Measurements from ENCODE around the gene CAMTA1.

The CAMTA1 gene

GRCh38 chr1:7171168-7171567 is 385.9 kb downstream of the CAMTA1 start:
- no peak for DNase-seq (ENCODE audit: extremely low spot score)
- POLR2A ChIA-PET: no interaction called here
- TF ChIP-seq FOXA1 (IDR thresholded peaks at IDR 0.05): no peak
- TF ChIP-seq ZNF384 (IDR thresholded peaks at IDR 0.05): no peak
- TF ChIP-seq BHLHE40 (IDR thresholded peaks at IDR 0.05; ENCODE audit: borderline replicate concordance): no peak
- TF ChIP-seq ELF4 (IDR thresholded peaks at IDR 0.05): no peak
- no peak for TF ChIP-seq FOXK2 (IDR thresholded peaks at IDR 0.05)
- no peak for TF ChIP-seq FOXM1 (IDR thresholded peaks at IDR 0.05; ENCODE audit: borderline replicate concordance)
- TF ChIP-seq HDGF (IDR thresholded peaks at IDR 0.05; ENCODE audit: borderline replicate concordance): no peak
- TF ChIP-seq NFRKB (IDR thresholded peaks at IDR 0.05): no peak
- no peak for TF ChIP-seq ARNT (IDR thresholded peaks at IDR 0.05)
- no peak for TF ChIP-seq SUZ12 (IDR thresholded peaks at IDR 0.05)
- TF ChIP-seq CTBP1 (IDR thresholded peaks at IDR 0.05; ENCODE audit: borderline replicate concordance): no peak
- no peak for TF ChIP-seq PKNOX1 (IDR thresholded peaks at IDR 0.05)
- no peak for TF ChIP-seq LEF1 (IDR thresholded peaks at IDR 0.05; ENCODE audit: borderline replicate concordance)
- TF ChIP-seq SP1 (IDR thresholded peaks at IDR 0.05): no peak
- CTCF ChIA-PET: no interaction called here

- no peak for DNase-seq (ENCODE audit: extremely low spot score)
- TF ChIP-seq FOXM1 (IDR thresholded peaks at IDR 0.05; ENCODE audit: borderline replicate concordance) (no peak), L3MBTL2 (conservative IDR thresholded peaks at IDR 0.05) (no peak), LEF1 (IDR thresholded peaks at IDR 0.05; ENCODE audit: borderline replicate concordance) (no peak), FOXK2 (IDR thresholded peaks at IDR 0.05) (no peak), NFRKB (IDR thresholded peaks at IDR 0.05) (no peak), PKNOX1 (IDR thresholded peaks at IDR 0.05) (no peak), ELF4 (IDR thresholded peaks at IDR 0.05) (no peak), SUZ12 (IDR thresholded peaks at IDR 0.05) (no peak), ZNF384 (IDR thresholded peaks at IDR 0.05) (no peak), TARDBP (IDR thresholded peaks at IDR 0.05) (no peak), CTBP1 (IDR thresholded peaks at IDR 0.05; ENCODE audit: borderline replicate concordance) (no peak), BHLHE40 (IDR thresholded peaks at IDR 0.05; ENCODE audit: borderline replicate concordance) (no peak), HDGF (IDR thresholded peaks at IDR 0.05; ENCODE audit: borderline replicate concordance) (no peak)
- ChIA-PET CTCF (no interaction called here), POLR2A (no interaction called here)
These were observed 386.3 kb downstream of the CAMTA1 start for GRCh38 chr1:7171574-7171973.

DNA sequence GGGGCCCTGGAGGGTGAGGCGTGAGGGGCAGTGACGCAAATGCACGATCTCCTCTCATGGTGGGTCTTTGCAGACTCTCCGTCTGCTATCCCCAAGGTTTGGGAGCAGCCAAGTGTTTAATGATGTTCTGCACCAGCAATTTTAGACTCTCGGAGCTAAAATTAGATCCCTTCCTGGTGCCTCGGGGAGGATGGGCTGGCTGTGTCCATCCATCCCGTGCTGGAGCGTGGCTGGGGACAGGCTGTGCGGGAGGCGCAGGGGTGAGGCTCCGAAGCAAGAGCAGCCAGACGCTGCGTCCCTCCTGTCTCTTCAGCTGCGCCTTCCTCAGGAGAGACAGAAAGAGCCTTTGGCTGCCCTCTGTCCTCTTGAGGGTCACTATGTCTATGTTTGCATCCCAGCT is 387.6 kb downstream of the CAMTA1 start:
- POLR2A ChIA-PET: no interaction called here
- no peak for DNase-seq (ENCODE audit: extremely low spot score)
- TF ChIP-seq PKNOX1 (IDR thresholded peaks at IDR 0.05) (no peak), FOXM1 (IDR thresholded peaks at IDR 0.05; ENCODE audit: borderline replicate concordance) (no peak), TARDBP (IDR thresholded peaks at IDR 0.05) (no peak)
- CTCF ChIA-PET: interaction anchor here (0.8 to 1.0 kb wide), 2 partner anchors 13 to 35 kb away, joined by 3 read pairs; no protein-coding TSS in a partner anchor

DNA sequence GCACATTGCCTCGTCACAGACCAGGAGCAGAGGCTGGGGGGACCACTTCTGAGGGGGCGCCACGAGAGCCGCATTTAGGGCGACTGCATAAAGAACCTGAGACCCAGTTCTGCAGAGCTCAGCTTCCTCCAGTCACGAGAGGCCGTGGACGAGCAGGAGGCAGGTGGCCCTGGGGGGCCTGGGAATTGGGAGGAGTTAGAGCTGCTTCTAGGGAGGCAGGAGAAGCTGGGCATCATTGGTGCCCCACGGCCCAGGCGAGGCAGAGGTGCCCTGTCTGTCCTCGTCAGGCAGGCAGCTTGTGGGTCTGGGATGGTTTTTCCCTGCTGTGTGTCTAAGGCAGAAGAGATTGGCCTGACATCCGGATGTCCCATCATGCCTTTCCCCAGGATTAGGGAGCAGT is 389.3 kb downstream of the CAMTA1 start:
- POLR2A ChIA-PET: no interaction called here
- no peak for TF ChIP-seq FOXA1 (IDR thresholded peaks at IDR 0.05)
- CTCF ChIA-PET: interaction anchor here (0.9 kb wide), 1 partner anchor 13 kb away, joined by 3 read pairs; no protein-coding TSS in a partner anchor
- DNase-seq (ENCODE audit: extremely low spot score): no peak

DNA sequence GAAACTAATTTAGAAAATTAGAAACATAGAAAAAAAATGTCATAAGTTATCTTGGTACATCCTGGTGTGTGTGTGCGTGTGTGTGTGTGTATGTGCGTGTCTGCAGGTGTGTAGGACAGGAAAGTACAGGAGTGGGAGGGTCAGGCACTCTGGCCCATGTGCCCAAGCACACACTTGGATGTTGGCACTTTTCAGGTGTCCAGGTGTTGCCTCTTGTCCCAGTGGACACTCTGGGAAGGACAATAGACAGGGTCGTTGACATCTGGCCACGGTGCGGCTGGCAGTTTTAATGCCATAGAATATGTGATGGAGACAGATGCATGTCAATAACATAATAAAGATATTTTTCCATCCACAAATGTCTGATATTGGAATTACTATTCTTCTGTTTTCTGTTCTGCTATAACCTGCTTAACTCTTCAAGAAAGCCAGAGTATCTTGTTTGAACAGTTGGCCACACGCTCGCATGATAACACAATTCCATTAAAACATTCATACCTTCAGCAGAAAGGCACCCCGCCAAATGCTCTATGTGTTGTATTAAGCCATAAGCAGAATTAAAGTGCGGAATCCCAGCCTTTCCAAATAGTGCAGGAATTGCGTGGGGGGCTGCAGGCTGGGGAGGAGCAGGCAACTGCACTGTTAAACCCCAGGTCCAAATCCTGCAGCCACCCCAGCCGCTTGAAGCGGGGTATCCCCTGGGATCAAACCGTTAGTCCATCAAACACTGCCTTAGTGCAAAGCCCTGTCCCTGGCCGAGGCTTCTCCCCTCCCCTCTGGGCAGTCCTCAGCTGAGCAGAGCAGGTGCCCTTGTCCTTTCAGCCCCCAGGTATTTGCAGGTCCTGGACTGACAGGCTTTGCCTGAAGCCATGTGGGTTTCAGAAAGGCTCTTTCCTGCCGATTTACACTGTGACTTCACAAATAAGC is 390.0 kb downstream of the CAMTA1 start:
- ChIA-PET POLR2A (no interaction called here), CTCF (interaction anchor here (0.9 kb wide), 1 partner anchor 12 kb away, joined by 3 read pairs; no protein-coding TSS in a partner anchor)
- TF ChIP-seq PKNOX1 (IDR thresholded peaks at IDR 0.05): no peak
- TF ChIP-seq ZNF384 (IDR thresholded peaks at IDR 0.05): no peak
- TF ChIP-seq FOXK2 (IDR thresholded peaks at IDR 0.05): no peak
- TF ChIP-seq TARDBP (IDR thresholded peaks at IDR 0.05): no peak
- TF ChIP-seq CTBP1 (IDR thresholded peaks at IDR 0.05; ENCODE audit: borderline replicate concordance): no peak
- TF ChIP-seq L3MBTL2 (conservative IDR thresholded peaks at IDR 0.05): no peak
- no peak for TF ChIP-seq ARNT (IDR thresholded peaks at IDR 0.05)
- no peak for TF ChIP-seq SP1 (IDR thresholded peaks at IDR 0.05)
- TF ChIP-seq SUZ12 (IDR thresholded peaks at IDR 0.05): no peak
- no peak for TF ChIP-seq NFRKB (IDR thresholded peaks at IDR 0.05)
- TF ChIP-seq FOXM1 (IDR thresholded peaks at IDR 0.05; ENCODE audit: borderline replicate concordance): no peak
- no peak for TF ChIP-seq HDGF (IDR thresholded peaks at IDR 0.05; ENCODE audit: borderline replicate concordance)
- no peak for TF ChIP-seq ELF4 (IDR thresholded peaks at IDR 0.05)
- no peak for DNase-seq (ENCODE audit: extremely low spot score)

- POLR2A ChIA-PET: no interaction called here
These were observed 391.8 kb downstream of the CAMTA1 start for GRCh38 chr1:7177021-7177420.

More at GRCh38 chr1:7177021-7177420, 391.8 kb downstream of the CAMTA1 start:
- DNase-seq (ENCODE audit: extremely low spot score): no peak
- TF ChIP-seq BHLHE40 (IDR thresholded peaks at IDR 0.05; ENCODE audit: borderline replicate concordance) (no peak), SP1 (IDR thresholded peaks at IDR 0.05) (no peak), ARNT (IDR thresholded peaks at IDR 0.05) (no peak), NFRKB (IDR thresholded peaks at IDR 0.05) (no peak), CTBP1 (IDR thresholded peaks at IDR 0.05; ENCODE audit: borderline replicate concordance) (no peak), FOXM1 (IDR thresholded peaks at IDR 0.05; ENCODE audit: borderline replicate concordance) (no peak), TARDBP (IDR thresholded peaks at IDR 0.05) (no peak)
- CTCF ChIA-PET: no interaction called here
